GM21619 (cell line): ENCODE measurements around the gene DBF4B.
"Not testable (repeated sequence)": the region's sequence is repeated elsewhere in the genome, so short reads cannot be mapped to it uniquely, and the experiment has no call there.

Experiments used
- ATAC-seq: cut with Tn5 transposase; IDR thresholded peaks from one replicate; pipeline ENCODE4 v1.9.1; 2021; ENCODE audit not compliant: unreplicated experiment

Gene DBF4B

GRCh38 chr17:44733753-44734152 is 25.3 kb downstream of the DBF4B start:
- ATAC-seq: no peak

DNA sequence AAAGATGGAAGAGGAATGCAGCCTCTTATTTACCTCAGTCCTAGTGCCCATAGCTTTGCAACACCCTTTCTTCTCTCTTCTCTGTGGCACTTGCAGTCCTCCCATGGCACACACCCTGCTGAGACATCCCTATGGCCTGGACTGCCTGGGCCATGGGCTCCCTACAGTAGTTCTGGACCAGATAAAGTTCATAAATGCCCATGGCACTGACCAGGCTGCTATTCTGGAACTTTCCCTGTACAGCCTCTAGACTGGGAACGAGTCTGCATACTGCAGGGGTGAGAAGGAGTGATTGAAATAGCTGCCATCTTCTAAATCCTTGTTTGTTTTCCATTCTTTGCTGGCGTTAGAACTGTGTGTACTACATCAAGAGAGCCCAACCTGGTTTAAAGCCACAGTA is 25.8 kb downstream of the DBF4B start:
- ATAC-seq: no peak

DNA sequence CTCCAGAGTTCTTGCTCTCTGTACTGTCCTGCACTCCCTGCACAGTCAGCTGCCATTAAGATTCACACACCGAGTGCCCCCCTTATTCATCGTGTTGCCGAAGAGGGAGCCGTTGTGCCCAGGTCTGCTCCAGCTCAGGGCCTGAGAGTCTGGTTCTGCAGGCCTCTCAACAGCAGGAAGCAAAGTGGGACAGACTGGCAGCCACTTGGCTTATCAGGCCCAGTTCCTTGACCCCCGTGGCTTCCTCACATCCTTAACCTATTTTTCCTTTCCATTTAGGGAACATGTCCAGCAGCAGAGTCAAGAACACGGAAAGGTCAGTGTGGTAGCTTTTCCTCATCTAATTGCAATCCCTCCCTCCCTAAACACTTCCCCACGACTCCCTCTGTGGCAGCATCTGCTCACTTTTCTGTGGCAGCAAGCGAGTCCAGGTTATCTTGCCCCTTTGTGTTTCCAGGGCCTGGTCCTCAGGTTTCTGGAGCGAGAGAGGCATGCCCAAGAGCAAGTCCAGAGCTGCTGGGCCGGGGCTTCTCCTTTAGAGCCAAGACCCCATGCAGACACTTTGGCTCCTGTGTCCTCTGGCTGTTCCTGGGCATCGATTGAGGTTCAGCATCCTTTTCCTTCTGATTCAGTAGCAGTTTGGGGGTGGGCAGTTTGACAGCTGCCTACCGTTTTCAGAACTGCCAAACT is 28.2 kb downstream of the DBF4B start:
- ATAC-seq: no peak

- no peak for ATAC-seq
Measured at GRCh38 chr17:44738214-44738906, 29.9 kb downstream of the DBF4B start.

GRCh38 chr17:44741316-44741715 is 32.9 kb downstream of the DBF4B start:
- ATAC-seq: no peak

- no peak for ATAC-seq
Measured at GRCh38 chr17:44745301-44745700, 36.8 kb downstream of the DBF4B start.

- ATAC-seq: not testable (repeated sequence)
Measured at GRCh38 chr17:44745738-44746137, 37.3 kb downstream of the DBF4B start.

DNA sequence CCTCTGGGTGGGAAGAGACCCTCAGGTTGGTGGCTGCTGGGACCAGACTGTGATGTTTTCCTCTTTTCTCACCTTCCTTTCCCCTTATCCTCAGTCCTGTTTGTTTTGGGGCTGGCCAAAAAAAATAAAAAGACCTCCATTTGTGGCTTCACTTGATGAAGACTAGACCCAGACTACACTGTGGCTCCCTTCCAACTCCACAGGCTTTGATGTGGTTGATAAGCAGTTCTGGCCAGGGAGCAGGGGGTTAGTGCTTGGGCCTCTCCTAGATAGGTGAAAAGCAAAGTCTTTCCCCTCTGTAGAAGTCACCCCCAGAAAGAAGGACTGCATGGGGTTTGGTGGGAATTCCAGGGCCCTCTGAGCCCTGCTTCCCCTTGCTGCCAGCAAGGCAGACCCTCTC is 39.1 kb downstream of the DBF4B start:
- ATAC-seq: no peak

GRCh38 chr17:44749076-44749979 is 40.9 kb downstream of the DBF4B start:
- ATAC-seq: no peak

- ATAC-seq: no peak
Measured at GRCh38 chr17:44749980-44750318, 41.5 kb downstream of the DBF4B start.

GRCh38 chr17:44751331-44751730 is 42.9 kb downstream of the DBF4B start:
- ATAC-seq: no peak

DNA sequence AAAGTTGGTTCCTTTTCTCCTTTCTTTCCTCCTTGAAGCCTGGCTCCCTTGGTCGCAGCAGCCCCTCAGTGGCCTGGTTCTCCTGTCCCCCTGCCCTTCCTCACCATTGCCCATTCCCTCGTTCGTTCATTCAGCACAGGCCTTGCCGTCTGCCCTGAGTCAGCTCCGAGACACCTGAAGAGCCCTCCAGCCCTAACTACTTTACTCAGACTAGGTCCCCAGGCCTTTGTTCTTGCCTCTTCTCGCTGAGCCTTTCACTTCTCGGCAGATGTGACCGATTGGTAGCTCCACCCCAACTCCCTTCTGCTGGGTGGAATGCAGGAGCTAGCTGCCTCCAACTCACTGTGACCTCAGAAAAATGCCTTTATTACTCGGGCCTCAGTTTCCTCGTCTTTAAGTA is 43.3 kb downstream of the DBF4B start:
- ATAC-seq: no peak

- ATAC-seq: no peak
Measured at GRCh38 chr17:44752953-44753861, 44.7 kb downstream of the DBF4B start.

DNA sequence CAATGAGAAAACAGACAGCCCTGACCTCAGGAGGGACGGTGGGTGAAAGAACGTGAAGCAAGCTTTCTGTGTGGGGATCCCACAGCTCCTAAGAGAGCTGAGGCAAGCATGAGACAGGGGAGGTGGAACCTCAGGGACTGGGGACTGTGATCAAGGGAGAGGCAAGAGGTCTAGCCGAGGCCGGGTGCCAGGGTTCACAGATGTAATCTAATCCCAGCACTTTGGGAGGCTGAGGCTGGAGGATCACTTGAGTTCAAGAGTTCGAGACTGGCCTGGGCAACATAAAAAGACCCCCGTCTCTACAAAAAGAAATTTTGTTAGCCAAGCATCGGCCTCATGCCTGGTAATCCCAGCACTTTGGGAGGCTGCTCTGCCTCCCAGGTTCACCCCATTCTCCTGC is 45.8 kb downstream of the DBF4B start:
- no peak for ATAC-seq

DNA sequence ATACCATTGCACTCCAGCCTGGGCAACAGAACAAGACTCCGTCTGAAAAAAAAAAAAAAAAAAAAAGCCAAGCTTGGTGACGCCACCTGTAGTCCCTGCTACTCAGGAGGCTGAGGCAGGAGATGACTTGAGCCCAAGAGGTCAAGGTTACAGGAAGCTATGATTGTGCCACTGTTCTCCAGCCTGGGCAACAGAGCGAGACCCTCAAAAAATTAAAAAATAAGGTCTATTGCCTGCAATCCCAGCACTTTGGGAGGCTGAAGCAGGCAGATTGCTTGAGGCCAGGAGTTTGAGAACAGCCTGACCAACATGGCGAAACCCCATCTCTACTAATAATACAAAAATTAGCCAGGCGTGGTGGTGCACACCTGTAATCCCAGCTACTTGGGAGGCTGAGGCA is 46.7 kb downstream of the DBF4B start:
- ATAC-seq: not testable (repeated sequence)

GRCh38 chr17:44757045-44757917 is 48.8 kb downstream of the DBF4B start:
- no peak for ATAC-seq

DNA sequence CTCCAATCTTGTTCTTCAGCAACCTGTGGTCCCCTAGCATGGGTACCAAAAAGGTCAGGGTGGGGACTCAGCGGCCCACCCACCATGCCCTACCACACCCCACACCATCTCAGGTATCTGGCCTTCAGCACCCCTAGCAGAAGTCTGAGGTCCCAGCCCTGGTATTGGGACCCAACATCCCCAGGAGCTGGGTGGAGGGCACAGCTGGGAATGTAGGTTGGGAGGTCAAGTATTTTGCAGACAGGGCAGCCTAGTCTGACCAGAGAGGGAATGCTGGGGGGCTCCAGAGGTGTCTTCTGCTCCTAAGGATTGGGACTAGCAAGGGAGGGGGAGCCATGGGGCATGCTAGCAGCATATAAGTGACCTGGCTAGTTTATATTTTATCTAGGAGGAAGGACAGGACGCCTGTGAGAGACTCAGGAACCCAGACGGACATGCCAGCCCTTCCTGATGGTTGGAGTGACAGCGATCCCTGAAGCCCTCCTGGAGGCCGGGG is 49.5 kb downstream of the DBF4B start:
- no peak for ATAC-seq

DNA sequence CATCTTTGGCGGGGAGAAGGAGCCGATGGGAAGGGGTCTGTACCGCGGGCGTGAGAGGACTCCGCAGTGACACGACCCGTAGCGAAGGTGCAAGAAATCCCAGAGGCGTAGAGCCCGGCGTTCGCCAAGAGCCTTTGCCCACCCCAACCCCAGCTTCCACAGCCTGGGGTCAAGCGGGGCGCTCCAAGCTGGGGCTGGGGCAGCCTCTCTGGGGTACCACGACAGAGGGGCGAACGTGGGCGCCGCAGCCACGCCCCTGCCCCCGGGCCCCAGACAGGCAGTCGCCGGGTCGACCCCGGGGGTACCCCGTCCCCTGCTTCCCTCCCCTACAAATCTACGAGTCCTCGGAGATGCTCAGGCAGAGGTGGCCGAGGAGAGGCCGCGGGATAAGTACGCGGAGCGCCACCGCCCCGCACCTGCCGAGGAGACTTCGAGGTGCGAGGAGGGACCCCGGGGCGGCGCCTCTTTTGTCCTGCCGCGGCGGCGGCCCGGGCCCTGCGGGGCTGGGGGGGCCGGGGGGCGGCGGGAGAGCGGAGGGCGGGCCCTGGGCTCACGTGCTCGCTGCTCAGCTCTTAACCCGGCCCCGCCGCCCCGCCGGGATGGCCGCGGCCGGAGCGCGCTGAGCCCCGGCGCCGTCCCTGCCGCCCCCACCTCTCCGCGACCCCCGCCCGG is 50.1 kb downstream of the DBF4B start, which contains the start of gene ADAM11:
Gene ADAM11, plus strand, starts transcription at position 575 of the 672 bp plus-strand sequence. CDS start 212 bp downstream, outside the sequence.
- ATAC-seq: no peak
